ENCODE measurements around the gene AQP7.
"Not testable (repeated sequence)": the region's sequence is repeated elsewhere in the genome, so short reads cannot be mapped to it uniquely, and the experiment has no call there.

GRCh38 chr9:33424492-33424891 is 22.1 kb upstream of the AQP7 start:
- not testable (repeated sequence) for TF ChIP-seq CTCF, POLR2A (IDR thresholded peaks at IDR 0.05)

Data from heart left ventricle (tissue), 13 donors.